Raji (cell line): Measurements from ENCODE around the gene TCF19.

Source experiments
- POLR2A ChIP-seq: IDR thresholded peaks from 2 replicates; pipeline ENCODE4 v1.6.1; 2011; ENCODE audit warnings: low read depth, low read length, control low read depth; ENCODE audit not compliant: insufficient read depth

The TCF19 gene

GRCh38 chr6:31158140-31158862 lies at the start of gene TCF19:
TCF19 (plus strand) TSS chr6:31158589; CDS start chr6:31159470, 881 bp downstream.
- peak; percentile 47 for TF ChIP-seq POLR2A

DNA sequence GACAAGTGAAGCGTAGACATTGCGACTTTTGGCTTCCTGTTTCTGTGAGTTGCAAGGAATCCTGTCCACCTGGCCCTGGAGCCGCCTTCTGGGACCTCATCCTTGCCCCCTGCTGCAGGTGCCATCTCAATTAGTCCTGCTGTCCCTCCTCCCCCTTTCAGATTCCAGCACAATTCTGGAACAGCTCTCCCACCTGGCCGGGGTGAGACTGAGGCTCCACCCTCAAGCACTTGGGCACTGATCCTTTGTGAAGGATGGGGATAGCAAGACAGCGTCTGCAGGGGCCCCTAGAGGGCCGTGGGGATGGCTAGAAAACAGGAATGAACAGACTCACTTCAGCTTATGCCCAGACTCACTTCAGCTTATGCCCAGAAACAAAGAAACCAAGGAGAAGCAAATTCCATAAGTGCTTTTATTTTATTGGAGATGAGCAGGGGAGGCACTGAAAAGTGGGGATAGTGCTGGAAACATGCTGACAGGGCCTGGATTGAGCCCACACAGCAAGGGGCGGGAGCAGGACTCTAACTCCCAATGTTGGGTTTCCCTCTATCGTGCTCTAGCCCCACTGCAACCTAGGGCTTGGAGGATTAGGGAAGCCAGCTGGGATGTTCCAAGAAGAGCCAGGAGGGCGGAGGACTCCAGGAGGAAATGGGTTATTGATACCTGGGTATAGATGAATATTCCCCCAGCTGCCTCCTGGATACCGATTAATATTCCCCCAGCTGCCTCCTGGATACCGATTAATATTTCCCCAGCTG lies 47.4 kb upstream of the TCF19 start:
- no peak for TF ChIP-seq POLR2A

GRCh38 chr6:31111712-31112111 lies 46.7 kb upstream of the TCF19 start:
- TF ChIP-seq POLR2A = no peak

DNA sequence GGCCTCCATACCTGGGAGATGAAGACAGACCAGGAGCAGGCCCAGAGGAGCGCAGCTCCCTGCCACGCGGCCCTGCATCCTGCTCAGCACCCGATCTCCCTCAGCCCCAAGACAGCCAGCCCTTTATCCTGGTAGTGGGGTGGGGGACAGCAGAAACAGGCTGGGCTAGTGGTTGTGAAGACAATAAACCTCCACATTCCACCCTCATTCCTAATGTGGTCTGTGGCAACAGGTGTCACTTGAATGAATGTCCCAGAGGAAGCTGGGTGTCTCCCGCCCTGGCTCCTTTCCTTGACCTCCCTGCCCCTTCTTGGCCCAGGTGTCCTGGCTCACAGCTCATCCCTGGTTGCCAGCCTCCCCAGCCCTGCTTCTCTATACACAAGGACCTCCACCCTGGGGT lies 45.9 kb upstream of the TCF19 start, which contains the start of gene C6orf15:
TSS of gene C6orf15 (minus strand) at position 98 of the 400 bp plus-strand sequence. CDS start at position 78, 20 bp downstream.
- TF ChIP-seq POLR2A = no peak

DNA sequence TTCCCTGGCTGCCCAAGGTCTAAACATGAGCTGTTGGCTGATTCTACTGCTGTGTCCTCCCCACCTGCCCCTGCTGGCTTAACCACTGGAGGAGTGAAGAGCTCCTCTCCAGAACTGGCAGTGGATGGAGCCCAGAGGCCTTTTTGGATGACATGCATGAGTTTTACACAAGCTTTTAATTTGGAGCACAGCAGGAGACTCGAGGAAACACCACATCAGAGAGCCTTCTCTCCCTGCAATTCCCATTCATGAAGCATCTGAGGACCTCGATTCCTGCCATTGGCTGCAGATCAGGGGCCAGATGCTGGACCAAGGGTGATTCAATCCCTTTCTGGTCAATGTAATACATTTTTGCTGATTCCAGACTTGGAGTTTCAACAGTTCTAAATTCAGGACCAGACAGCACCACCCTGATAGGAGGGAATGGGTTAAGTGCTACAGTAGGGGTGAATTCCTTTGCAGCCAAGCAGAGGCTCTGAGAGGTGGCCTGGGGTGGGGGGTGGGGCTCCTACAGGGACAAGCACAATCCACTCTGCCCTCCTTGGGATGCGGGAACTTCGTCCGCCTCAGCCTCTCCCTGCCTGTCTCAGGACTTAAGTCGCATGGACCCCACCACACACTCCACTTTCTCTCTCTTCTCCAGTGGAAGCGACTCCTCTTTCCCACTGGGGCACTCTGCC lies 44.4 kb upstream of the TCF19 start:
- no peak for TF ChIP-seq POLR2A

- TF ChIP-seq POLR2A = no peak
Measured at GRCh38 chr6:31114541-31114878, 43.9 kb upstream of the TCF19 start, which contains the start of gene PSORS1C1. PSORS1C1 (plus strand) TSS chr6:31114800; CDS start chr6:31129633, 14,833 bp downstream.

DNA sequence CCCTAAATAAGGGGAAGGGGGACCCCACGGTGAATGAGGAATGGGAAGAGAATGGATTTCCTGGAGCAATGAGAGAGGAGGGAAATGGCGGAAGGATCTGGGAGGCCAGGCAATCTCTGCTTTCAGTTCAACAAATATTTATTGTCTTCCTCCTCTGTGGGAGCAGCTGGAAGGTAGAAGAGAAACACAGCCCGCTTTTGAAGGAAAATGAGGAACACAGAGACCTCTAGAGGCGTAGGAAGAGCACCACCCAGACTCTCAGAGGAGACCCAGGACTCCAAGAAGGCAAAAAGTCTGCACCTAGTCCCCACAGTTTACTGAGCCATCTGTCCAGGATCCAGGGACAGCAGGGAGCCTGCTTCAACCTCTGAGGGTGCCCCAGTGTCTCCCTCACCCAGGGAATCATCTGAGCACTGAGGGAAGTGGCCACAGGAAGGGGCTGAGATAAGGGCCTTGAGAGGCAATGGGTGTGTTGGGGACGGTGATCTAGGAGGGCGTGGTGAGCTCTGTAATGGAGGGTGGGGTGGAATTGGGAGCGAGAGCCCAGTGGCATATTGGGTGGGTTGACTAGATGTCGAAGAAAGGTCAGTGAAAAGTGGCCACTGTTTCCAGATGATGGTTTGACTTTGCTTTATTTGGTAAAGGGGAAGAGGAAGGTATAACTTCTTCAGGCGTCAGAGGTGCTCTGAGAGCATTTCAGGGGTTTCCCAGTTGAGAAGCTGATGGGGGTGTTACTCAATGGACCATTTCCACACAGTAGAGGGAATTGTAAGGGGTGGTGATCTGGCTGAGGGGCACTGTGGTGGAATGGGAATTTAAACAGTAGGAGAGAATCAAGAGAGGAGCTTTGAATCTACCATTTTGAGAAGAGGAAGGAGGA lies 43.2 kb upstream of the TCF19 start:
- no peak for TF ChIP-seq POLR2A

DNA sequence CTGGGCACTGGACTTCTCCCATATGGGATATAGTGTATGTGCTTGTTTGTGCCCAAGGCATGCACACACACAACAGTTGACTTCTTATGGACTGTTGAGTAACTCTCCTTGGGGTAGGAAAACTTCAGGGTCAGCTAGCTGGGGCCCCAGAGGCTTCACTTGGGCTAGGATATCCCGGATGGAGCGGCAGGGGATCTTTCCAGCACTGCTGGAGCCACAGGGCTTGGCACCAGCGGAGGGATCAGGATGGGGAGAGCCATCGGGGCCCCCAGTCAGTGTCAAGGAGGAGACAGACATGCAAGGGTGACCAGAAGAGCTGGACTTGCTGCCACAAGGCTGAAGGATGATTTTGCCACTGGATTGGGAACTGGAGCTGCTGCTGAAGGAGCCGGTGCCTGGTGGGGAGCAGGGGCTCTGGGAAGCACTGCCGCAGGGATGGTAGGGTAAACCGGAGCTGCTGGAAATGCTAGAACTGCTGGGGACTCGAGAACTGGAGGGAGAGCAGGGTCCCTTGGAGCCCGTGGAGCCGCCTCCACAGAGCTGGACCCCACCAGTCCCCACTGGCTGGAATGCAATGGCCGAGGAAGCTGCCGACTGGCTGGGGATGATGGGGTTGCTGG lies 42.3 kb upstream of the TCF19 start:
- TF ChIP-seq POLR2A = no peak

- TF ChIP-seq POLR2A = no peak
Measured at GRCh38 chr6:31116661-31117385, 41.6 kb upstream of the TCF19 start.

DNA sequence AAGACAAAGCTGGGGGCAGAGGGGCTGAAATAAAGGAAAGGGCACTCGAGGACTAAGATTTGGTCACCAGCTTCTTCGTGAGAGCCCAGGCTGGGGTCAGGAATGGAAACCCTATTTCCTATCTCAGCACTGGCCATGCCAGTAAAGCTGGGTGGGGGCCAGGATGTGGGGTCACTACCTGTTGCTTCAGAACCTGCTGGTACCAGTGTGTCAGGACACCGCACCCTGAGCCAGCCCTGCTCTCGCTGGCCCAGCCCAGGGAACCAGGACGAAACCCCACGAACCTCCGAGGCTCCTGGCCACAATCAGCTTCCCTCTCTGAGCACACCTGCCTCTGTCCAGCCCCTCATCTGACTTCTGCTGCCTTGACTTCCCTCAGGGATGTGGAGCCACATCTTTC lies 40.2 kb upstream of the TCF19 start:
- TF ChIP-seq POLR2A = no peak

- TF ChIP-seq POLR2A = no peak
Measured at GRCh38 chr6:31120151-31120915, 38.1 kb upstream of the TCF19 start, which contains the start of gene CDSN. CDSN (minus strand) TSS chr6:31120446; CDS start chr6:31120419, 27 bp downstream.

DNA sequence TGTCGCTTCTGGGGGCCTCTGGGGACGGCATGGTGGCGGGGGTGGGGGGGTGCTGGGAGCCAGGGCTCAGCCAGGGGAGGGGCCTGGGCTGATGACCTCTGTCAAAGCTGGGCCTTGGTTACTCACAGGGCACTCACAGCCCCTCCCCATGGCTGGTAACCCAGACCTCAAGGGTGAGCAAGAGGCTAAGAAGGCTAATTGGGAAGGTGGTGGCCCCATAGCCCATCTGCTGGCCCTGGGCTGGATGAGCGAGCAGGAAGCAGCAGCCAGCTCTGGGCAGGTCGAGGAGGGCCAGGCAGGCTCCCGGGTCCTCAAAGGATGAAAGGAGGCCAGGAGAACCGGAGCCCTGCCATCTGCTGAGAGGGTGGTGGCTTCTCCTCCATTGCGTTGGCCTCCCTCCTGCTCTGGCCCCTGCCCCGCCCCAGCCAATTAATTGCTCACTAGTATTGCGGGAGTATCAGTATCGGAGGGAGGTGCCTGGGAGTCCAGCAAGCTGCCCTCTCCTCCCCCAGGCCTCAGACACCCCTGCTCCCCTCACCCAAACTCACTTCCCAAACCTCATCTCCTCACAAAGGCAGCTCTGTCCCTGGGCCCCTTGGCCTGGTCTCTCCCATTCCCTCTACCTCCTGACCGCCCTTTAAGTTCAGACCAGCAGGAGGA lies 37.1 kb upstream of the TCF19 start:
- TF ChIP-seq POLR2A = no peak
